GM12878 (cell line): ENCODE data around the gene HYAL1. TPM values are rescaled to one million over a fixed set of nuclear protein-coding genes. Genes with fewer than 3 reads are reported as not detected.
A peak's percentile ranks its signal among the peaks of the same experiment; 100 is the strongest.

Experiments
- ASH2L ChIP-seq: fragments of 300-600, 200-600 bp; sonication (generic); IDR thresholded peaks from 2 replicates; pipeline ENCODE4 v1.6.1; 2017; ENCODE audit warnings: low read depth, mild to moderate bottlenecking, borderline replicate concordance
- ATF7 ChIP-seq: fragments of 450-650 bp; IDR thresholded peaks from 2 replicates; pipeline ENCODE4 v1.6.1; 2016; ENCODE audit warnings: low read depth, mild to moderate bottlenecking
- FOS ChIP-seq: IDR thresholded peaks from 3 replicates; pipeline ENCODE4 v1.6.1; 2011; ENCODE audit warnings: borderline replicate concordance; ENCODE audit not compliant: insufficient read length; ENCODE audit errors: extremely low read depth
- KLF5 ChIP-seq: fragments of 450-650 bp; IDR thresholded peaks from 2 replicates; pipeline ENCODE4 v1.6.1; 2014; ENCODE audit warnings: mild to moderate bottlenecking; ENCODE audit not compliant: partially characterized antibody
- MEF2A ChIP-seq: IDR thresholded peaks from 2 replicates; pipeline ENCODE4 v1.6.1; 2011; ENCODE audit warnings: low read depth, mild to moderate bottlenecking, low read length, moderate library complexity; ENCODE audit not compliant: insufficient read depth
- MEF2B ChIP-seq: fragments of 450-650 bp; IDR thresholded peaks from 2 replicates; pipeline ENCODE4 v1.6.1; 2018; ENCODE audit warnings: mild to moderate bottlenecking, moderate library complexity; ENCODE audit not compliant: partially characterized antibody, poor library complexity, severe bottlenecking
- NKRF ChIP-seq: fragments of 450-650 bp; conservative IDR thresholded peaks from 2 replicates; pipeline ENCODE4 v1.6.1; 2017; ENCODE audit warnings: mild to moderate bottlenecking, moderate library complexity
- NR2F1 ChIP-seq: fragments of 450-650 bp; conservative IDR thresholded peaks from 2 replicates; pipeline ENCODE4 v1.6.1; 2017; ENCODE audit warnings: mild to moderate bottlenecking
- PKNOX1 ChIP-seq: fragments of 450-650 bp; IDR thresholded peaks from 2 replicates; pipeline ENCODE4 v1.6.1; 2016; ENCODE audit warnings: mild to moderate bottlenecking
- SKIL ChIP-seq: fragments of 450-650 bp; IDR thresholded peaks from 2 replicates; pipeline ENCODE4 v1.6.1; 2017; ENCODE audit warnings: mild to moderate bottlenecking, low read depth, inconsistent platforms; ENCODE audit not compliant: poor library complexity, severe bottlenecking
- SMAD5 ChIP-seq: IDR thresholded peaks from 2 replicates; pipeline ENCODE4 v1.6.1; 2016; ENCODE audit warnings: antibody characterized with exemption, low read depth
- SRF ChIP-seq, 2 experiments: IDR thresholded peaks; 2 replicates each; pipeline ENCODE4 v1.6.1; 2011; ENCODE audit warnings: low read depth in 2 of 2, low read length in 2 of 2, mild to moderate bottlenecking in 1 of 2, moderate library complexity in 1 of 2
- SUPT20H ChIP-seq: IDR thresholded peaks from 2 replicates; pipeline ENCODE4 v1.6.1; 2011; ENCODE audit warnings: low read depth, mild to moderate bottlenecking, low read length, moderate library complexity, borderline replicate concordance; ENCODE audit not compliant: control insufficient read depth
- ZBTB40 ChIP-seq: fragments of 450-650 bp; IDR thresholded peaks from 2 replicates; pipeline ENCODE4 v1.6.1; 2016; ENCODE audit warnings: mild to moderate bottlenecking, moderate library complexity, borderline replicate concordance
- polyA plus RNA-seq, 11 experiments: library from polyadenylated mRNA; depleted of rRNA in 4 of 11; unstranded in 6 of 11; stranded (reverse) in 5 of 11; fragments of >200 nt; fragmentation: Nextera tagmentation in 4 of 11; fragmentation: Illumina TruSeq in 1 of 11; extraction: Ambion mirVana in 4 of 11; extraction: Trizol in 1 of 11; gene quantifications; 1 replicate in 1 of 11; 2 replicates in 10 of 11; pipeline versions ENCODE4 v1.2.1 to v1.2.3, GENCODE V29; 2011 to 2016; ENCODE audit warnings: inconsistent platforms in 2 of 11, missing spikeins in 2 of 11, low read depth in 1 of 11
- total RNA-seq, 4 experiments: library from RNA; depleted of rRNA in 3 of 4; stranded (reverse); fragments of >200 nt in 3 of 4; fragmentation: Illumina TruSeq in 1 of 4; extraction: Trizol in 1 of 4; gene quantifications; 2 replicates each; pipeline versions ENCODE4 v1.2.1 to v1.2.3, GENCODE V29; 2013 to 2021

The HYAL1 gene
- total and polyA plus RNA-seq, 10 of the 15 experiments (the other 5 are each of a cell fraction or from before 2014, with no cell fraction given) = 0.04 to 0.55 (median 0.18) TPM; not detected in 2

- TF ChIP-seq NR2F1 = 0 out of 2 replicates have a peak, but pooled peaks have one; percentile 80
- no peak for TF ChIP-seq PKNOX1
- TF ChIP-seq SUPT20H = no peak
- no peak for TF ChIP-seq ZBTB40
- TF ChIP-seq ATF7 = no peak
- no peak for TF ChIP-seq SMAD5
- no peak for TF ChIP-seq SKIL
- TF ChIP-seq MEF2B = no peak
- no peak for TF ChIP-seq SRF (IDR thresholded peaks at IDR 0.05; ENCODE audit: low read depth in 2 of 2, low read length in 2 of 2)
- no peak for TF ChIP-seq MEF2A
- no peak; the same call in 1 of the 2 replicates for TF ChIP-seq NKRF
- no peak for TF ChIP-seq FOS
- TF ChIP-seq ASH2L = no peak; the same call in 1 of the 2 replicates
- TF ChIP-seq KLF5 = no peak
Measured at GRCh38 chr3:50320853-50321335, 17.5 kb upstream of the HYAL1 start (continued).
